Stomach (tissue), 9 donors: Measurements from ENCODE around the gene ABCA10. TPM values are rescaled to one million over a fixed set of nuclear protein-coding genes. Genes with fewer than 3 reads are reported as not detected.

ENCODE experiments used
- DNase-seq, 2 donors: peaks; one replicate each; pipeline versions ENCODE4 v3.0.0 to v3.0.0-alpha.2; 2013 to 2019
- H3K27ac ChIP-seq, 5 donors: fragments of 200-600 bp in 4 of 5; sonication (generic) in 4 of 5; one replicate each; pipeline ENCODE4 v1.5.1; 2013 to 2019; ENCODE audit warnings: mild to moderate bottlenecking in 1 of 5, moderate library complexity in 1 of 5
- H3K27me3 ChIP-seq, 3 donors: fragments of 200-600 bp; sonication (generic); one replicate each; pipeline ENCODE4 v1.5.1; 2017 to 2019; ENCODE audit warnings: mixed run types in 1 of 3
- H3K36me3 ChIP-seq, 4 donors: fragments of 200-600 bp; sonication (generic); 1 replicate in 3 of 4; 2 replicates in 1 of 4; pipeline ENCODE4 v1.5.1; 2016 to 2019
- H3K4me1 ChIP-seq, 4 donors: fragments of 200-600 bp; sonication (generic); one replicate each; pipeline ENCODE4 v1.5.1; 2016 to 2019
- H3K4me3 ChIP-seq, 4 donors: fragments of 200-600 bp; sonication (generic) in 3 of 4; one replicate each; pipeline ENCODE4 v1.5.1; 2016 to 2019; ENCODE audit warnings: mild to moderate bottlenecking in 1 of 4
- H3K9me3 ChIP-seq, 4 donors: fragments of 200-600 bp; sonication (generic); one replicate each; pipeline ENCODE4 v1.5.1; 2016 to 2019
- EP300 ChIP-seq: sonication (generic); formaldehyde crosslinking; IDR thresholded peaks from one replicate; pipeline ENCODE4 v1.6.1; 2017; ENCODE audit warnings: antibody characterized with exemption
- POLR2A ChIP-seq, 4 donors: fragments of 450-650 bp; IDR thresholded peaks; one replicate each; pipeline ENCODE4 v1.6.1; 2016; ENCODE audit warnings: antibody characterized with exemption in 4 of 4, control low read depth in 2 of 4, mild to moderate bottlenecking in 1 of 4, moderate library complexity in 1 of 4
- POLR2AphosphoS5 ChIP-seq, 3 donors: sonication (generic); formaldehyde crosslinking; IDR thresholded peaks; one replicate each; pipeline ENCODE4 v1.6.1; 2016; ENCODE audit warnings: antibody characterized with exemption in 3 of 3
- WGBS, 5 donors: extraction: QIAGEN DNeasy Blood & Tissue Kit in 3 of 5; methylation state at CpG; one replicate each; pipeline versions ENCODE4 v1.1.5 to v1.1.7; 2013 to 2018; 5-methylcytosine and 5-hydroxymethylcytosine counted together
- intact Hi-C: fragments of 100-400 bp; cut with DNase I; formaldehyde crosslinking; loops from one replicate; pipeline ENCODE4 v1.15.1; 2023; ENCODE audit warnings: low total_unique reads
- polyA plus RNA-seq, 3 donors: library from polyadenylated mRNA; stranded (reverse); fragments of 200-250 nt; gene quantifications; one replicate each; pipeline ENCODE4 v1.2.3, GENCODE V29; 2013
- total RNA-seq, 5 donors: library from RNA; depleted of rRNA; stranded (reverse); fragments of >200 nt; gene quantifications; one replicate each; pipeline versions ENCODE4 v1.1.0 to v1.2.3, GENCODE V29; 2014 to 2016
- TF ChIP-seq, protein P1 (sequence below), 7 experiments: fragments of 450-650 bp in 4 of 7; fragments of 200-600 bp in 3 of 7; sonication (generic) in 3 of 7; IDR thresholded peaks; one replicate each; pipeline ENCODE4 v1.5.1; 2016 to 2019; ENCODE audit warnings: antibody characterized with exemption in 7 of 7, control low read depth in 2 of 7, mild to moderate bottlenecking in 1 of 7
- donor health status: healthy with polysubstance abuse.
- donor health status: Bipolar disorder and iron deficiency.
- donor health status: healthy.

ABCA10 gene
- total and polyA plus RNA-seq, 8 donors: 0.29 to 34.9 (median 5.0) TPM

DNA sequence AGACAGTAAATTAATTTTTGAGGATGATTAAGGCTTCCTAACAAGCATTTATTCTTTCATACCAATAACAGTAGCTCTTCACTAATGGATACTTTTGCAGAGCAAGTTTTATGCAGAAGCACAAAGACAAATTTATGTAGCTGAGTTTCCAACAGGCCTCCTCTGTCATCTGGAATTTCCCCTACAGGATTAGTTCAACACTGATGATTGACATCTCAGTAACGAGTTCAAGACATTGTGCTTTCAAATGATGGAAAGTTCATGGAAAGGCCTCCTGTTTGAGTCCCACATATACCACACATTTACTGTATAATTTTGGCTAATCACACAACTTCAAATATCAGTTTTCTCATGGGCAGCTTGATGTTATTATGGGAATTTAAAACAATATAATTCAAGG lies 40.6 kb downstream of the ABCA10 start:
- Histone ChIP-seq H3K4me3 (no peak overlapping the region), H3K9me3 (no peaks in the 10 kb centered on the region), H3K27me3 (no peaks in the 10 kb centered on the region), H3K27ac (no peak overlapping the region), H3K4me1 (no peaks in the 10 kb centered on the region), H3K36me3 (peaks cover 0 to 4% (median 0%) of the 10 kb centered on the region in 4 donors)
- intact Hi-C loops: no loop called here
- TF ChIP-seq POLR2AphosphoS5 (IDR thresholded peaks at IDR 0.05): no peak
- TF ChIP-seq, protein P1, sequence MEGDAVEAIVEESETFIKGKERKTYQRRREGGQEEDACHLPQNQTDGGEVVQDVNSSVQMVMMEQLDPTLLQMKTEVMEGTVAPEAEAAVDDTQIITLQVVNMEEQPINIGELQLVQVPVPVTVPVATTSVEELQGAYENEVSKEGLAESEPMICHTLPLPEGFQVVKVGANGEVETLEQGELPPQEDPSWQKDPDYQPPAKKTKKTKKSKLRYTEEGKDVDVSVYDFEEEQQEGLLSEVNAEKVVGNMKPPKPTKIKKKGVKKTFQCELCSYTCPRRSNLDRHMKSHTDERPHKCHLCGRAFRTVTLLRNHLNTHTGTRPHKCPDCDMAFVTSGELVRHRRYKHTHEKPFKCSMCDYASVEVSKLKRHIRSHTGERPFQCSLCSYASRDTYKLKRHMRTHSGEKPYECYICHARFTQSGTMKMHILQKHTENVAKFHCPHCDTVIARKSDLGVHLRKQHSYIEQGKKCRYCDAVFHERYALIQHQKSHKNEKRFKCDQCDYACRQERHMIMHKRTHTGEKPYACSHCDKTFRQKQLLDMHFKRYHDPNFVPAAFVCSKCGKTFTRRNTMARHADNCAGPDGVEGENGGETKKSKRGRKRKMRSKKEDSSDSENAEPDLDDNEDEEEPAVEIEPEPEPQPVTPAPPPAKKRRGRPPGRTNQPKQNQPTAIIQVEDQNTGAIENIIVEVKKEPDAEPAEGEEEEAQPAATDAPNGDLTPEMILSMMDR (IDR thresholded peaks at IDR 0.05): no peak
- no peak for TF ChIP-seq POLR2A (IDR thresholded peaks at IDR 0.05)
- 64 to 70% (median 67%) methylated on average over 1 of the region's 1 CpG for WGBS, 5 donors
- peak in 1 of 2 donors; percentile 4 for DNase-seq

DNA sequence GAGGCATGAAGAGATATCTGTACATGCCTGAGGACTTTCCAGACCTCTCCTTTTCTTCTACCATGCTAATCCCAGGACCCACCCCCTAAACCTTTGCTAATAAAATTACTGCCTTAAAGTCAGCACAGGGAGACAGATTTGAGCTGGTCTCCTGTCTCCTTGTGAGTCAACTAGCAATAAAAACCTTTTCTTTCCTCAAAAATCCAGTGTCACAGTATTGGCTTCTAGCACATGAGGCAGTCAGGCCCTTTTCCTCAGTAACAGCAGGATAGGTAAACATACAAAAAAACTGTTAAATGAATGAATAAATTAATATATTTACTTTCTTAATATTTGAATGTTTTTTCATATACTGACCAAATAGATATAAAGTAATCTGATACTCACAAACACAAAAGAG lies 41.3 kb downstream of the ABCA10 start:
- Histone ChIP-seq H3K27me3 (no peaks in the 10 kb centered on the region), H3K27ac (no peak overlapping the region), H3K36me3 (peaks cover 0 to 6% (median 0%) of the 10 kb centered on the region in 4 donors), H3K9me3 (no peaks in the 10 kb centered on the region), H3K4me1 (no peaks in the 10 kb centered on the region), H3K4me3 (no peak overlapping the region)
- intact Hi-C loops: no loop called here
- TF ChIP-seq EP300: no peak
- no peak for TF ChIP-seq POLR2AphosphoS5 (IDR thresholded peaks at IDR 0.05)
- no peak for TF ChIP-seq POLR2A (IDR thresholded peaks at IDR 0.05)
- TF ChIP-seq, protein P1 (IDR thresholded peaks at IDR 0.05): no peak
- no peak for DNase-seq

DNA sequence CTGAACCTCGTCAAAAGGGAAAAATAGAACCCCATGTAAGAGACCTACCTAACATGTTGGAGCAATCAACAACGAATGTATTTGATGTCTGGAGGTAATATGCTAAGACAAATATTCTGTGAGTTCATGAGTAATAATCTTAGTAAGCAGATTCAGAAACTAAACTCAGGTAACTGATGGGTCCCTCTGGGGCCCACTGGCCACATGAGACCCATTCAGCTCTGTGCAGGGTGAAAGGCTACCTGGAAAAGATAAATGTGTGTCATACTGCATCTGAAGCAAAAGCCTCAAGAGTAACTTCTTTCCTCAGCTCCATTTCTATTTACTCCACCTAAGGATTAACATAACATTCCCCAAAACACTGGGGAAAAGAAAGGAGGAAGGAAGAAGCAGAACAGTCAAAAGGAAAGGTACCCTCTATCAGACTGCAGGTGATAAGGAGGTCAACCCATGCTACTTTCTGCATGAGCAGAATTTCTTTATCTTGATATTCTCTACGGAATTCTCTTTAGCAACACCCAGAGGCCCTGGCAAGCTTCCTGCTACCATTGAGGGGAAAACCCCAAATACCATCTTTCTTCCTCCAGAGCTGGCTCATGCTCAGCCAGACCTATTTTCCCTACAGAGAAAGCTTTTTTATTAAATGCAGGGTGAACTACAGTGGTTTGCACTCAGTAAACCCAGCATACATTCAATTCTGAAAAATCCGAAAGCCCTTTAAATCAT lies 49.2 kb downstream of the ABCA10 start:
- Histone ChIP-seq H3K27ac (peak overlapping the region in 1 of 5 donors; percentile 26), H3K4me3 (no peak overlapping the region), H3K27me3 (no peaks in the 10 kb centered on the region), H3K9me3 (no peaks in the 10 kb centered on the region), H3K4me1 (peaks cover 0 to 33% (median 4%) of the 10 kb centered on the region in 4 donors), H3K36me3 (peaks cover 0 to 11% (median 0%) of the 10 kb centered on the region in 4 donors)
- intact Hi-C loops: no loop called here
- TF ChIP-seq POLR2AphosphoS5 (IDR thresholded peaks at IDR 0.05): peak in 1 of 3 donors; percentile 44
- TF ChIP-seq EP300: no peak
- WGBS, 5 donors: 41 to 58% (median 47%) methylated on average over 4 of the region's 4 CpGs
- peak; percentile 16 to 71 for DNase-seq

DNA sequence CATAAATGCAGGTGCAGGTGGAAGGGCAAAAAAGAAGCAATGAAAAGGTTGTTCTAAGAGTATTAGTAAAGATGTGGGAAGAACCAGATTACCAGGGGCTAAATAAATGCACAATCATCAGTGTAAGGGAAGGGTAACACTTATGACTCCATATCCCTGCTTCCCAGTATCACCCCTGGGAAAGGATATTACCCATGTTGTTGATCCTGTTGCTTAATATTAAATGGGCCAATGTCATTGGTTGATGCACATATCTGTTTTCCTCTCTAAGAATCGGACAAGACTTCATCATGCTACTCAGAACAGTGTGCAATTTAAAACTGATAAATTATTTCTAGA lies 52.2 kb downstream of the ABCA10 start:
- Histone ChIP-seq H3K36me3 (peaks cover 0 to 3% (median 0%) of the 10 kb centered on the region in 4 donors), H3K27ac (peak overlapping the region in 1 of 5 donors; percentile 0), H3K9me3 (no peaks in the 10 kb centered on the region), H3K4me3 (no peak overlapping the region), H3K4me1 (peaks cover 0 to 33% (median 4%) of the 10 kb centered on the region in 4 donors), H3K27me3 (no peaks in the 10 kb centered on the region)
- 92 to 98% (median 95%) methylated on average over 1 of the region's 1 CpG for WGBS, 5 donors
- no peak for TF ChIP-seq POLR2A (IDR thresholded peaks at IDR 0.05)
- TF ChIP-seq, protein P1 (IDR thresholded peaks at IDR 0.05): no peak
- TF ChIP-seq POLR2AphosphoS5 (IDR thresholded peaks at IDR 0.05): no peak
- no peak for TF ChIP-seq EP300
- intact Hi-C loops: no loop called here
- DNase-seq: no peak
